ENCODE data around the gene PBRM1. TPM values are rescaled to one million over a fixed set of nuclear protein-coding genes. Genes with fewer than 3 reads are reported as not detected.

The PBRM1 gene
- total RNA-seq, 4 donors from 2014 or later = 60.3 to 335 (median 134) TPM

GRCh38 chr3:52660046-52660445 is 25.7 kb downstream of the PBRM1 start:
- WGBS, 2 donors (ENCODE audit: low coverage in 1 of 2) = 56 to 75% methylated on average over 3 of the region's 3 CpGs
- Histone ChIP-seq H3K36me3 (peaks cover 0 to 65% (median 33%) of the 10 kb centered on the region in 4 donors), H3K27ac (no peak overlapping the region), H3K4me3 (no peak overlapping the region), H3K4me1 (no peaks in the 10 kb centered on the region), H3K9me3 (no peaks in the 10 kb centered on the region), H3K27me3 (no peaks in the 10 kb centered on the region)
- no peak for DNase-seq
- TF ChIP-seq CTCF (IDR thresholded peaks at IDR 0.05) (no peak), EP300 (IDR thresholded peaks at IDR 0.05; ENCODE audit: low read depth) (no peak)
- in situ Hi-C loops (cut with MboI; ENCODE audit: low pct_ligation_motif_present in 1 of 4, low pct_unique_long_range_greater_than_20kb in 1 of 4, low sequenced_read_pairs in 3 of 4) = no loop called here
- intact Hi-C loops (cut with DNase I; ENCODE audit: low total_unique reads) = no loop called here

- 94 to 100% methylated on average over 3 of the region's 3 CpGs for WGBS, 2 donors (ENCODE audit: low coverage in 1 of 2)
- no peak overlapping the region for H3K27ac ChIP-seq
- intact Hi-C loops (cut with DNase I; ENCODE audit: low total_unique reads) = no loop called here
- H3K27me3 ChIP-seq = no peaks in the 10 kb centered on the region
- no peaks in the 10 kb centered on the region for H3K9me3 ChIP-seq
- no peak for TF ChIP-seq POLR2A (IDR thresholded peaks at IDR 0.05)
- no peak for TF ChIP-seq POLR2AphosphoS5 (IDR thresholded peaks at IDR 0.05)
- TF ChIP-seq EP300 (IDR thresholded peaks at IDR 0.05; ENCODE audit: low read depth) = no peak
- no peak for TF ChIP-seq CTCF (IDR thresholded peaks at IDR 0.05)
- peaks cover 0 to 73% (median 36%) of the 10 kb centered on the region in 4 donors for H3K36me3 ChIP-seq
- H3K4me1 ChIP-seq = no peaks in the 10 kb centered on the region
- no peak for DNase-seq
- no peak overlapping the region for H3K4me3 ChIP-seq
- in situ Hi-C loops (cut with MboI; ENCODE audit: low pct_ligation_motif_present in 1 of 4, low pct_unique_long_range_greater_than_20kb in 1 of 4, low sequenced_read_pairs in 3 of 4) = no loop called here
Measured at GRCh38 chr3:52655895-52656294, 29.8 kb downstream of the PBRM1 start.

GRCh38 chr3:52651592-52651991 is 34.1 kb downstream of the PBRM1 start:
- TF ChIP-seq EP300 (IDR thresholded peaks at IDR 0.05; ENCODE audit: low read depth) = no peak
- TF ChIP-seq POLR2AphosphoS5 (IDR thresholded peaks at IDR 0.05) = no peak
- TF ChIP-seq POLR2A (IDR thresholded peaks at IDR 0.05) = no peak
- TF ChIP-seq CTCF (IDR thresholded peaks at IDR 0.05) = no peak
- DNase-seq = no peak
- no peak overlapping the region for H3K27ac ChIP-seq
- H3K36me3 ChIP-seq = peaks cover 0 to 71% (median 35%) of the 10 kb centered on the region in 4 donors
- no peaks in the 10 kb centered on the region for H3K27me3 ChIP-seq
- intact Hi-C loops (cut with DNase I; ENCODE audit: low total_unique reads) = no loop called here
- H3K4me1 ChIP-seq = no peaks in the 10 kb centered on the region
- in situ Hi-C loops (cut with MboI; ENCODE audit: low pct_ligation_motif_present in 1 of 4, low pct_unique_long_range_greater_than_20kb in 1 of 4, low sequenced_read_pairs in 3 of 4) = no loop called here
- H3K4me3 ChIP-seq = no peak overlapping the region
- no peaks in the 10 kb centered on the region for H3K9me3 ChIP-seq

- intact Hi-C loops (cut with DNase I; ENCODE audit: low total_unique reads) = no loop called here
- H3K36me3 ChIP-seq = peaks cover 0 to 64% (median 31%) of the 10 kb centered on the region in 4 donors
- TF ChIP-seq CTCF (IDR thresholded peaks at IDR 0.05) (no peak), POLR2A (IDR thresholded peaks at IDR 0.05) (no peak), POLR2AphosphoS5 (IDR thresholded peaks at IDR 0.05) (no peak), EP300 (IDR thresholded peaks at IDR 0.05; ENCODE audit: low read depth) (no peak)
- no peaks in the 10 kb centered on the region for H3K4me1 ChIP-seq
- no peak for DNase-seq
- no peak overlapping the region for H3K4me3 ChIP-seq
- WGBS, 2 donors (ENCODE audit: low coverage in 1 of 2) = 97 to 100% methylated on average over 1 of the region's 1 CpG
- no peaks in the 10 kb centered on the region for H3K9me3 ChIP-seq
- H3K27ac ChIP-seq = no peak overlapping the region
- in situ Hi-C loops (cut with MboI; ENCODE audit: low pct_ligation_motif_present in 1 of 4, low pct_unique_long_range_greater_than_20kb in 1 of 4, low sequenced_read_pairs in 3 of 4) = no loop called here
- no peaks in the 10 kb centered on the region for H3K27me3 ChIP-seq
Measured at GRCh38 chr3:52650439-52650838, 35.3 kb downstream of the PBRM1 start.
